CD4-positive, alpha-beta T cell (primary cell): ENCODE results near the gene GBA2. TPM values are rescaled to one million over a fixed set of nuclear protein-coding genes. Genes with fewer than 3 reads are reported as not detected.

Source experiments
- ATAC-seq: fragments of 200-7000 bp; cut with Tn5 transposase; one replicate; pipeline ENCODE4 v1.10.0; 2022; ENCODE audit warnings: mild to moderate bottlenecking; ENCODE audit not compliant: poor library complexity
- CTCF ChIA-PET: fragments of 350-600 bp; sonication (Branson Sonifier 250); formaldehyde crosslinking; loops from one replicate; lab custom pipeline; 2021; ENCODE audit warnings: antibody characterized with exemption, inconsistent platforms; lab: Charles Lee
- POLR2A ChIA-PET: fragments of 350-600 bp; sonication (Branson Sonifier 250); formaldehyde crosslinking; loops from one replicate; lab custom pipeline; 2021; ENCODE audit warnings: antibody characterized with exemption, inconsistent platforms; lab: Charles Lee
- DNase-seq, 14 experiments: peaks; one replicate each; pipeline ENCODE4 v3.0.0-alpha.2; 2013 to 2020; ENCODE audit warnings: mixed read lengths in 2 of 14
- H3K27ac ChIP-seq, 2 donors: one replicate each; pipeline versions ENCODE4 v1.5.1 to v1.7.0; 2013; ENCODE audit warnings: low read length in 2 of 2, low read depth in 1 of 2, mild to moderate bottlenecking in 1 of 2
- H3K27me3 ChIP-seq, 2 experiments: 1 replicate in 1 of 2; 2 replicates in 1 of 2; pipeline versions ENCODE4 v1.6.1 to v1.7.0; 2013; ENCODE audit warnings: low read length in 2 of 2, control low read depth in 1 of 2, mild to moderate bottlenecking in 1 of 2, moderate library complexity in 1 of 2; ENCODE audit not compliant: insufficient read depth in 2 of 2, control insufficient read depth in 1 of 2
- H3K36me3 ChIP-seq: one replicate; pipeline ENCODE4 v1.6.1; 2013; ENCODE audit warnings: low read length, control low read depth; ENCODE audit not compliant: insufficient read depth
- H3K4me1 ChIP-seq: one replicate; pipeline ENCODE4 v1.6.1; 2013; ENCODE audit warnings: low read length, control low read depth; ENCODE audit not compliant: insufficient read depth
- H3K4me3 ChIP-seq: one replicate; pipeline ENCODE4 v1.5.1; 2013; ENCODE audit warnings: mild to moderate bottlenecking, low read length, moderate library complexity
- H3K9me3 ChIP-seq, 2 experiments: 1 replicate in 1 of 2; 2 replicates in 1 of 2; pipeline versions ENCODE4 v1.6.1 to v1.7.0; 2013; ENCODE audit warnings: low read length in 2 of 2, mild to moderate bottlenecking in 2 of 2, control low read depth in 1 of 2, moderate library complexity in 1 of 2; ENCODE audit not compliant: control insufficient read depth in 1 of 2, insufficient read depth in 1 of 2
- H3K27ac Mint-ChIP-seq: one replicate; pipeline ENCODE4 v1.8.0; 2020; ENCODE audit warnings: mixed read lengths
- H3K27me3 Mint-ChIP-seq: one replicate; pipeline ENCODE4 v1.8.0; 2021; ENCODE audit warnings: mixed read lengths
- H3K36me3 Mint-ChIP-seq: one replicate; pipeline ENCODE4 v1.8.0; 2021; ENCODE audit warnings: low read depth, mixed read lengths
- H3K4me1 Mint-ChIP-seq: one replicate; pipeline ENCODE4 v1.8.0; 2021; ENCODE audit warnings: low read depth, mixed read lengths
- H3K4me3 Mint-ChIP-seq: one replicate; pipeline ENCODE4 v1.8.0; 2020; ENCODE audit warnings: mild to moderate bottlenecking, mixed read lengths
- H3K9me3 Mint-ChIP-seq: one replicate; pipeline ENCODE4 v1.8.0; 2020; ENCODE audit warnings: mixed read lengths
- intact Hi-C, 2 experiments: fragments of 100-400 bp; cut with DNase I in 1 of 2; cut with micrococcal nuclease in 1 of 2; formaldehyde crosslinking; loops; one replicate each; pipeline versions ENCODE4 v1.15.1 to v1.9.0; 2023 to 2025; cut with DNase I, micrococcal nuclease
- total RNA-seq, 174 experiments: library from RNA in 2 of 174; stranded (reverse) in 2 of 174; gene quantifications; one replicate each; pipeline ENCODE4 v1.2.3 and lab custom pipeline; 2021 to 2026
- TF ChIP-seq, protein P1 (sequence below): fragments of 200-600 bp; IDR thresholded peaks from one replicate; pipeline ENCODE4 v1.8.0; 2022; ENCODE audit warnings: antibody characterized with exemption, mild to moderate bottlenecking

The GBA2 gene
- total RNA-seq, 2 experiments from 2014 or later: 17.3 to 18.6 TPM

DNA sequence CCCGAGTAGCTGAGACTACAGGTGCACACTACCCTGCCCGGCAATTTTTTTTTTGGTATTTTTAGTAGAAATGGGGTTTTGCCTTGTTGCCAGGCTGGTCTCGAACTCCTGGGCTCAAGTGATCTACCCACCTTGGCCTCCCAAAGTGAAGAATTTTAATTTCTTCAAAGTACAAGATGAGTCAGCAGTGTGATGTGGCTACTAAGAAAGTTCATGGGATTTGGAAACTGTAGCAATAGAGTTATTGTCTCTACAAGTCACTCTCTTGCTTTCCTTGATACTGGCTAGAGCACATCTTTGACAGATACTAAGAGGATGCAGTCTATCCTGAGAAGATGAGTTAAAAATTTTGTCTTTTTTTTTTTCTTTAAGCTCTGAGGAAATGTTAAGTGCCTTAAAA, 14.9 kb downstream of the GBA2 start:
- ATAC-seq (no peak), DNase-seq (no peak)
- ChIA-PET CTCF (interaction anchor here (0.9 to 4.7 kb wide), 7 partner anchors 15 to 148 kb away, joined by 3 to 32 read pairs (median 3); partner anchors contain the start of genes CCDC107, GBA2, RGP1 and RMRP), POLR2A (interaction anchor here (1.0 to 4.4 kb wide), 3 partner anchors 15 to 37 kb away, joined by 5 to 30 read pairs (median 5); partner anchors contain the start of genes GBA2 and RGP1)
- TF ChIP-seq, protein P1, sequence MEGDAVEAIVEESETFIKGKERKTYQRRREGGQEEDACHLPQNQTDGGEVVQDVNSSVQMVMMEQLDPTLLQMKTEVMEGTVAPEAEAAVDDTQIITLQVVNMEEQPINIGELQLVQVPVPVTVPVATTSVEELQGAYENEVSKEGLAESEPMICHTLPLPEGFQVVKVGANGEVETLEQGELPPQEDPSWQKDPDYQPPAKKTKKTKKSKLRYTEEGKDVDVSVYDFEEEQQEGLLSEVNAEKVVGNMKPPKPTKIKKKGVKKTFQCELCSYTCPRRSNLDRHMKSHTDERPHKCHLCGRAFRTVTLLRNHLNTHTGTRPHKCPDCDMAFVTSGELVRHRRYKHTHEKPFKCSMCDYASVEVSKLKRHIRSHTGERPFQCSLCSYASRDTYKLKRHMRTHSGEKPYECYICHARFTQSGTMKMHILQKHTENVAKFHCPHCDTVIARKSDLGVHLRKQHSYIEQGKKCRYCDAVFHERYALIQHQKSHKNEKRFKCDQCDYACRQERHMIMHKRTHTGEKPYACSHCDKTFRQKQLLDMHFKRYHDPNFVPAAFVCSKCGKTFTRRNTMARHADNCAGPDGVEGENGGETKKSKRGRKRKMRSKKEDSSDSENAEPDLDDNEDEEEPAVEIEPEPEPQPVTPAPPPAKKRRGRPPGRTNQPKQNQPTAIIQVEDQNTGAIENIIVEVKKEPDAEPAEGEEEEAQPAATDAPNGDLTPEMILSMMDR: no peak
- Histone ChIP-seq H3K27ac (no peak overlapping the region), H3K9me3 (no peaks in the 10 kb centered on the region), H3K4me1 (peaks cover 53% of the 10 kb centered on the region), H3K27me3 (no peaks in the 10 kb centered on the region), H3K4me3 (no peak overlapping the region), H3K36me3 (peaks cover 47% of the 10 kb centered on the region)
- intact Hi-C loops: loop anchor here (5.0 to 10.0 kb wide), 5 partner anchors 78 to 1031 kb away; partner anchors contain the start of genes ATOSB (in 1 of the 2), DNAJB5 (in 1 of the 2), SPAG8 (in 1 of the 2) and STOML2 (in 1 of the 2)
- H3K27ac Mint-ChIP-seq: no peak overlapping the region
- peaks cover 22% of the 10 kb centered on the region for H3K4me1 Mint-ChIP-seq
- no peaks in the 10 kb centered on the region for H3K9me3 Mint-ChIP-seq
- H3K36me3 Mint-ChIP-seq: peaks cover 48% of the 10 kb centered on the region
- H3K27me3 Mint-ChIP-seq: no peaks in the 10 kb centered on the region
- peak overlapping the region; percentile 90 for H3K4me3 Mint-ChIP-seq

DNA sequence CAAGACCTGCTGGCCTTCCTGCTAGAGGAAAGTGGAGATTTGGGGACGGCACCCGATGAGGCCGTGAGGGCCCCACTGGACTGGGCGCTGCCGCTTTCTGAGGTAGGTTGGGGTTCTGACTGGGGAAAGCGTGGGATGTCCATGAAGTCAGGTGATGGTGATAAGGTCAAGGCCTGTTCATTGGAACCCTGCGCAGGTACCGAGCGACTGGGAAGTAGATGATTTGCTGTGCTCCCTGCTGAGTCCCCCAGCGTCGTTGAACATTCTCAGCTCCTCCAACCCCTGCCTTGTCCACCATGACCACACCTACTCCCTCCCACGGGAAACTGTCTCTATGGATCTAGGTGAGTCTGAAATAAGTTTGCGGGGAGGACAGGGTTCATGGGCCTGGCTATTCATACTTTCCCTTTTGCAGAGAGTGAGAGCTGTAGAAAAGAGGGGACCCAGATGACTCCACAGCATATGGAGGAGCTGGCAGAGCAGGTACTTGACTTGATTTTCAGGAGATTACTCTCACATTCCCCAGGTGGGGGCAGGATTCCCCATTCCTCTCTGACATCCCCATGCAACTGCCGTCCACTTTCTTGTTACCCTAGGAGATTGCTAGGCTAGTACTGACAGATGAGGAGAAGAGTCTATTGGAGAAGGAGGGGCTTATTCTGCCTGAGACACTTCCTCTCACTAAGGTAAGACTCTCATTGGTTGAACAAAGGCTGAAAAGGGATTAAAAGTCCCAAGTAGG, 16.1 kb downstream of the GBA2 start:
- DNase-seq (peak in 4 of 14 experiments; percentile 10 to 54 (median 50)), ATAC-seq (no peak)
- POLR2A ChIA-PET: interaction anchor here (0.6 to 3.9 kb wide), 24 partner anchors 8 to 1086 kb away, joined by 3 to 84 read pairs (median 9); partner anchors contain the start of genes ARHGEF39, CCDC107, CLTA and GALT
- Histone ChIP-seq H3K27me3 (no peaks in the 10 kb centered on the region), H3K36me3 (peaks cover 36% of the 10 kb centered on the region), H3K9me3 (no peaks in the 10 kb centered on the region), H3K4me1 (peaks cover 64% of the 10 kb centered on the region), H3K27ac (peak overlapping the region; percentile 89 to 95), H3K4me3 (peak overlapping the region; percentile 91)
- peak overlapping the region; percentile 90 for H3K4me3 Mint-ChIP-seq
- H3K4me1 Mint-ChIP-seq: peaks cover 22% of the 10 kb centered on the region
- TF ChIP-seq, protein P1: no peak
- no peak overlapping the region for H3K27ac Mint-ChIP-seq
- no peaks in the 10 kb centered on the region for H3K27me3 Mint-ChIP-seq
- H3K36me3 Mint-ChIP-seq: peaks cover 37% of the 10 kb centered on the region
- intact Hi-C loops: loop anchor here (1.0 to 10.0 kb wide), 13 partner anchors 16 to 1032 kb away; partner anchors contain the start of genes GBA2 (in 2 of the 2), RGP1 (in 2 of the 2), ATOSB (in 1 of the 2) and DNAJB5 (in 1 of the 2)
- CTCF ChIA-PET: interaction anchor here (0.6 to 4.9 kb wide), 14 partner anchors 15 to 636 kb away, joined by 3 to 40 read pairs (median 6); partner anchors contain the start of genes CCDC107, GBA2, PIGO and RGP1
- H3K9me3 Mint-ChIP-seq: no peaks in the 10 kb centered on the region

DNA sequence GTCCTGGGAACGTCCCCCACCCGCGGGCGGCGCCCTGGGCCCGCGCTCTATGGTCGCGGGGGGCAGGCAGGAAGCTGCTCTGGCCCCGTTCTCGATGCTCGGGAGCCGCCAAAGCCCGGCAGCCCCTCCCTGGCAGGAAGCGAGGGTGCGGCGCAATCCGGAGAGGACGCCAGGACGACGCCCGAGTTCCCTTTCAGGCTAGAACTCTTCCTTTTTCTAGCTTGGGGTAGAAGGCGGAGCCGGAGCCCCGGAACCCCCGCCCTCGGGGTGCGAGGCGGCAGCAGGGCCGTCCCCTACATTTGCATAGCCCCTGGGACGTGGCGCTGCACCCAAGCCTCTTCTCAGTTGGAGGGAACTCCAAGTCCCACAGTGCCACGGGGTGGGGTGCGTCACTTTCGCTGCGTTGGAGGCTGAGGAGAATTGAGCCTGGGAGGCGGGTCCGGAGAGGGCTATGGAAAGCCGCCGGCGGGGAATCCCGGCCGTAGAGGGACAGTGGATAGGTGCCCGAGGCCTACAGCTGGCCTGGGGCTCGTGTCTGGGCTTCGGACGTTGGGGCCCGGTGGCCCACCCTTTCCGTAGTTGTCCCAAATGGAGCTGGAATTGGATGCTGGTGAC, 16.7 kb downstream of the GBA2 start, which contains the start of the genes CREB3 and TLN1:
TSS of gene CREB3 (plus strand) at position 482 of the 615 bp plus-strand sequence. CDS start at position 589, 107 bp downstream.
TSS of gene TLN1 (minus strand) at position 11 of the 615 bp plus-strand sequence. CDS start 6,501 bp downstream, outside the sequence.
- intact Hi-C loops: loop anchor here (1.0 to 10.0 kb wide), 13 partner anchors 17 to 1033 kb away; partner anchors contain the start of genes GBA2 (in 2 of the 2), RGP1 (in 2 of the 2), ATOSB (in 1 of the 2) and DNAJB5 (in 1 of the 2)
- peak; percentile 90 to 99 (median 96) for DNase-seq
- TF ChIP-seq, protein P1: no peak
- Histone ChIP-seq H3K27me3 (no peaks in the 10 kb centered on the region), H3K27ac (peak within 1 kb of the TSS; percentile 89 to 95), H3K9me3 (no peaks in the 10 kb centered on the region), H3K36me3 (peaks cover 36% of the 10 kb centered on the region), H3K4me1 (peaks cover 71% of the 10 kb centered on the region), H3K4me3 (peak within 1 kb of the TSS; percentile 91)
- CTCF ChIA-PET: interaction anchor here (0.8 to 5.8 kb wide), 15 partner anchors 16 to 636 kb away, joined by 3 to 40 read pairs (median 6); partner anchors contain the start of genes CCDC107, GBA2, PIGO and RGP1
- POLR2A ChIA-PET: interaction anchor here (0.6 to 3.9 kb wide), 30 partner anchors 9 to 1086 kb away, joined by 3 to 84 read pairs (median 5); partner anchors contain the start of genes ARHGEF39, CCDC107, CLTA and GALT
- H3K9me3 Mint-ChIP-seq: no peaks in the 10 kb centered on the region
- no peak within 1 kb of the TSS for H3K27ac Mint-ChIP-seq
- peak within 1 kb of the TSS; percentile 90 for H3K4me3 Mint-ChIP-seq
- H3K27me3 Mint-ChIP-seq: no peaks in the 10 kb centered on the region
- peaks cover 30% of the 10 kb centered on the region for H3K36me3 Mint-ChIP-seq
- H3K4me1 Mint-ChIP-seq: peaks cover 22% of the 10 kb centered on the region
- ATAC-seq: peak; percentile 91
